Epithelial cell of proximal tubule (primary cell): ENCODE results near the gene ECE2. TPM values are rescaled to one million over a fixed set of nuclear protein-coding genes. Genes with fewer than 3 reads are reported as not detected.

Experiments
- DNase-seq: peaks from one replicate; pipeline ENCODE4 v3.0.0-alpha.2; 2011; ENCODE audit warnings: low read depth
- H3K4me3 ChIP-seq: 2 replicates; pipeline ENCODE4 v1.5.1; 2011; ENCODE audit warnings: low read depth, mild to moderate bottlenecking, low read length
- CTCF ChIP-seq: conservative IDR thresholded peaks from 2 replicates; pipeline ENCODE4 v1.5.1; 2012; ENCODE audit warnings: low read depth, mild to moderate bottlenecking, low read length
- total RNA-seq: library from RNA; depleted of rRNA; stranded (reverse); fragments of >200 nt; gene quantifications from 2 replicates; pipeline ENCODE4 v1.2.3, GENCODE V29; 2015

The ECE2 gene
- total RNA-seq: not detected in 2 replicates

- no peak for DNase-seq
- no peak within 1 kb of the TSS for H3K4me3 ChIP-seq
- TF ChIP-seq CTCF: no peak
Observed at GRCh38 chr3:184275961-184276910, at the start of gene ECE2. Gene ECE2 (plus strand): TSS chr3:184276022. CDS start chr3:184276154, 132 bp downstream.

- no peak for DNase-seq
- H3K4me3 ChIP-seq: no peak overlapping the region
- TF ChIP-seq CTCF: peak; percentile 78
Observed at GRCh38 chr3:184227481-184227935, 48.3 kb upstream of the ECE2 start.

GRCh38 chr3:184228376-184229137 lies 47.3 kb upstream of the ECE2 start:
- no peak overlapping the region for H3K4me3 ChIP-seq
- TF ChIP-seq CTCF: no peak
- no peak for DNase-seq

- DNase-seq: no peak
- peak within 1 kb of the TSS; percentile 43 for H3K4me3 ChIP-seq
- TF ChIP-seq CTCF: no peak
Observed at GRCh38 chr3:184229394-184230080, 46.3 kb upstream of the ECE2 start, which contains the start of gene VWA5B2. Gene VWA5B2 (plus strand): TSS chr3:184229585. CDS start chr3:184230529, 944 bp downstream.

- H3K4me3 ChIP-seq: peak overlapping the region; percentile 43
- DNase-seq: no peak
- TF ChIP-seq CTCF: no peak
Observed at GRCh38 chr3:184230081-184230602, 45.7 kb upstream of the ECE2 start.
